GM10248 (cell line): ENCODE results near the gene FYB2.

Experiments
- CTCF ChIA-PET: fragments of 300-600 bp; sonication (Branson Sonifier 250); formaldehyde crosslinking; extraction: SDS; loops from one replicate; lab custom pipeline; 2021; ENCODE audit warnings: antibody characterized with exemption; lab: Yijun Ruan, JAX
- POLR2A ChIA-PET: fragments of 350-650 bp; sonication (Branson Sonifier 250); formaldehyde crosslinking; extraction: SDS; loops from one replicate; lab custom pipeline; 2020; ENCODE audit warnings: antibody characterized with exemption; lab: Yijun Ruan, JAX
- DNase-seq: peaks from one replicate; pipeline ENCODE4 v3.0.0; 2012; ENCODE audit errors: extremely low spot score
- TF ChIP-seq, protein P1 (sequence below): IDR thresholded peaks from 2 replicates; pipeline ENCODE4 v1.5.1; 2012; ENCODE audit warnings: mild to moderate bottlenecking, low read depth; ENCODE audit errors: extremely low read depth, missing control alignments, control extremely low read depth

FYB2 gene

GRCh38 chr1:56837244-56837939 lies 18.2 kb upstream of the FYB2 start:
- POLR2A ChIA-PET = no interaction called here
- CTCF ChIA-PET = interaction anchor here (0.8 kb wide), 1 partner anchor 35 kb away, joined by 3 read pairs; no protein-coding TSS in a partner anchor
- TF ChIP-seq, protein P1, sequence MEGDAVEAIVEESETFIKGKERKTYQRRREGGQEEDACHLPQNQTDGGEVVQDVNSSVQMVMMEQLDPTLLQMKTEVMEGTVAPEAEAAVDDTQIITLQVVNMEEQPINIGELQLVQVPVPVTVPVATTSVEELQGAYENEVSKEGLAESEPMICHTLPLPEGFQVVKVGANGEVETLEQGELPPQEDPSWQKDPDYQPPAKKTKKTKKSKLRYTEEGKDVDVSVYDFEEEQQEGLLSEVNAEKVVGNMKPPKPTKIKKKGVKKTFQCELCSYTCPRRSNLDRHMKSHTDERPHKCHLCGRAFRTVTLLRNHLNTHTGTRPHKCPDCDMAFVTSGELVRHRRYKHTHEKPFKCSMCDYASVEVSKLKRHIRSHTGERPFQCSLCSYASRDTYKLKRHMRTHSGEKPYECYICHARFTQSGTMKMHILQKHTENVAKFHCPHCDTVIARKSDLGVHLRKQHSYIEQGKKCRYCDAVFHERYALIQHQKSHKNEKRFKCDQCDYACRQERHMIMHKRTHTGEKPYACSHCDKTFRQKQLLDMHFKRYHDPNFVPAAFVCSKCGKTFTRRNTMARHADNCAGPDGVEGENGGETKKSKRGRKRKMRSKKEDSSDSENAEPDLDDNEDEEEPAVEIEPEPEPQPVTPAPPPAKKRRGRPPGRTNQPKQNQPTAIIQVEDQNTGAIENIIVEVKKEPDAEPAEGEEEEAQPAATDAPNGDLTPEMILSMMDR = no peak
- no peak for DNase-seq

GRCh38 chr1:56836359-56836758 lies 17.2 kb upstream of the FYB2 start:
- CTCF ChIA-PET = interaction anchor here (0.7 to 0.8 kb wide), 2 partner anchors 8 to 36 kb away, joined by 3 read pairs; no protein-coding TSS in a partner anchor
- POLR2A ChIA-PET = no interaction called here
- DNase-seq = no peak
- TF ChIP-seq, protein P1 = no peak

DNA sequence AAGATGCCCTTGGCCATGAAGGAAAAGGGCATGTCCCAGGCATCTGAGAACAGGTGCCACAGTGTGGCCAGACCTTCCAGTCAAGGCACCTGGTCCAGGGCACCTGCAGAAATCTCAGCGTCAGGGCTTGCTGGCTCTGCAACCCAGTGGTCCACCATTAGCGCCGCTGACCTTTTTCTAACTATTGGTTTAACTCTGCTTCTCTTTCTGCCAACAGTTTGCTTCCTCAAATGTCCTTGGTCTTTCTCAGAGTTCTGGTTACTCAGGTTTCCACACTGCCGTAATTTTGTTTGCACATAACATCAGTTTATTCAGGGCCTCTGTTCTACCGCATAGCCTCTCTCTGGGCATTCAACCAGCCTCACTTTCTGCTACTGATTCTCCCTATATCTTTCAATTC lies 16.5 kb upstream of the FYB2 start:
- DNase-seq = no peak
- TF ChIP-seq, protein P1 = no peak
- ChIA-PET CTCF (interaction anchor here (1.6 kb wide), 1 partner anchor 56 kb away, joined by 3 read pairs; no protein-coding TSS in a partner anchor), POLR2A (no interaction called here)

- POLR2A ChIA-PET = no interaction called here
- DNase-seq = no peak
- CTCF ChIA-PET = interaction anchor here (1.6 to 3.3 kb wide), 5 partner anchors 8 to 1214 kb away, joined by 3 to 30 read pairs (median 4); no protein-coding TSS in a partner anchor
- TF ChIP-seq, protein P1 = no peak
These were observed 15.1 kb upstream of the FYB2 start for GRCh38 chr1:56834137-56834900.

DNA sequence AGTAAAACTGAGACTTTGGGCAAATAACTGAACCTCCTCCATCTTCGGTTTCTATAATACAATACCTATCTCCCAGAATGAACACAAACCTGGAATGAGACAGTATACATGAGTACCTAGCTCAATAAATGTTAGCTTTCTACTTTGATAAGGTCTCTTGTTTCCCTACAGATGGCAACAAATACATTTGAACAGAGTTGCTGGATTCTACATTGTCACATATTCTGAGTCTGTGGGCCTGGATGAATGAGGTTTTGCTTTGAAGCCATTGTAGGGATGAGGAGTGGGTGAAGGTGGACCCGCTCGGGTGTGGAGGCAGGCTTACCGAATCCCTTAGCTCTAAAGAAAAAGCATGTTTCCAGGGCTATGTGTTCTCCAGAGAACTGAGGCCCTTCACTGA lies 13.9 kb upstream of the FYB2 start:
- TF ChIP-seq, protein P1 = no peak
- CTCF ChIA-PET = interaction anchor here (1.0 to 5.3 kb wide), 14 partner anchors 8 to 1325 kb away, joined by 3 to 45 read pairs (median 5); partner anchors contain the start of gene FYB2
- no peak for DNase-seq
- POLR2A ChIA-PET = no interaction called here
